Esophagus (tissue), 2 donors: Measurements from ENCODE around the gene TMEM94. TPM values are rescaled to one million over a fixed set of nuclear protein-coding genes. Genes with fewer than 3 reads are reported as not detected.
A peak's percentile ranks its signal among the peaks of the same experiment; 100 is the strongest.

Experiments
- H3K27ac ChIP-seq, 2 donors: one replicate each; pipeline ENCODE4 v1.5.1; 2013; ENCODE audit warnings: low read depth in 2 of 2, mild to moderate bottlenecking in 2 of 2, inconsistent platforms in 1 of 2, low read length in 1 of 2, moderate library complexity in 1 of 2
- H3K27me3 ChIP-seq, 2 donors: one replicate each; pipeline ENCODE4 v1.6.1; 2013; ENCODE audit warnings: low read length in 2 of 2, control low read depth in 1 of 2, mild to moderate bottlenecking in 1 of 2; ENCODE audit not compliant: insufficient read depth in 2 of 2, control insufficient read depth in 1 of 2
- H3K36me3 ChIP-seq, 2 donors: one replicate each; pipeline ENCODE4 v1.6.1; 2013; ENCODE audit warnings: low read length in 1 of 2; ENCODE audit not compliant: control insufficient read depth in 2 of 2, insufficient read depth in 2 of 2
- H3K4me1 ChIP-seq, 2 donors: one replicate each; pipeline ENCODE4 v1.6.1; 2013; ENCODE audit warnings: low read length in 1 of 2; ENCODE audit not compliant: control insufficient read depth in 2 of 2, insufficient read depth in 2 of 2
- H3K4me3 ChIP-seq, 2 donors: one replicate each; pipeline ENCODE4 v1.5.1; 2013; ENCODE audit warnings: low read length in 2 of 2, mild to moderate bottlenecking in 2 of 2, low read depth in 1 of 2, moderate library complexity in 1 of 2
- H3K9me3 ChIP-seq, 2 donors: one replicate each; pipeline ENCODE4 v1.6.1; 2013; ENCODE audit warnings: mild to moderate bottlenecking in 2 of 2, low read depth in 1 of 2, low read length in 1 of 2, moderate library complexity in 1 of 2; ENCODE audit not compliant: control insufficient read depth in 2 of 2, insufficient read depth in 1 of 2
- WGBS, 2 donors: extraction: QIAGEN DNeasy Blood & Tissue Kit; methylation state at CpG; one replicate each; pipeline ENCODE4 v1.1.7; 2013; 5-methylcytosine and 5-hydroxymethylcytosine counted together
- polyA plus RNA-seq, 2 donors: library from polyadenylated mRNA; stranded (reverse); fragments of 200-250 nt; gene quantifications; one replicate each; pipeline ENCODE4 v1.2.3, GENCODE V29; 2013
- donor health status: healthy with polysubstance abuse.
- donor health status: Bipolar disorder and iron deficiency.

The TMEM94 gene
- polyA plus RNA-seq, 2 donors = 26.4 to 38.9 TPM

DNA sequence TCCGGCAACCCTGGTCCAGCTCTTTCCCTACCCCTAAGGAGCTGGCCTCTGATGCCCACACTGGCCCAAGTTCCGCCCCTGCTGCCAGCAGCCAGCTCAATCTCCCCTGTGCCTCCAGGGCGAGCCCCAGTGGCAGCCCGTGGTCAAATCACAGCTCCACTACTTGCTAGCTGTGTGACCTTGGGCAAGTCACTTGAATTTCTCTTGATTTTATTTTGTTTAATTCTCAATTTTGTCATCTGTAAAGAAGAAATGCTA is 48.6 kb downstream of the TMEM94 start:
- H3K4me3 ChIP-seq = no peak overlapping the region
- no peaks in the 10 kb centered on the region for H3K9me3 ChIP-seq
- no peak overlapping the region for H3K27ac ChIP-seq
- H3K27me3 ChIP-seq = no peaks in the 10 kb centered on the region
- peaks cover 4% of the 10 kb centered on the region in 2 donors for H3K4me1 ChIP-seq
- 73 to 80% methylated on average over 4 of the region's 4 CpGs for WGBS, 2 donors
- peaks cover 9 to 44% of the 10 kb centered on the region in 2 donors for H3K36me3 ChIP-seq

DNA sequence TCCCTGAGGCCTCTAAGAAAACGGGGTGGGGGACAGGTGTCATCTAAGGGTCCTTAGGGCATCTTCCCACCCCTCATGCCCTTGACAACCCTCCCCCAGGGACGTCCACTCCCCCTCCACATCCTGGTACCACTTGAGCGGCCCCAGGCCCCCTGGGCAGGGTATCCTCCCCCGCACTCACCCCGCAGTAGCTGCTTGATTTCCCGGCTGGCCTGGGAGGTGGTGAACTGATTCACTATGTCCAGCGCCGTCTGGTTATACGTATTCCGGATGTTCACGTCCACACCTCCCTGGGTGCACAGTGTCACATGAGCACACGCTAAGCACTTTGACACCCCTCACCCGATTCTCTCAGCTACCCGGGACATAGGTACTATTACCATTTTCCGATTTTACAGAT is 49.2 kb downstream of the TMEM94 start:
- Histone ChIP-seq H3K9me3 (no peaks in the 10 kb centered on the region), H3K4me3 (no peak overlapping the region), H3K4me1 (peaks cover 4% of the 10 kb centered on the region in 2 donors), H3K27me3 (no peaks in the 10 kb centered on the region), H3K36me3 (peaks cover 9 to 40% of the 10 kb centered on the region in 2 donors), H3K27ac (no peak overlapping the region)
- 85 to 87% methylated on average over 15 of the region's 15 CpGs for WGBS, 2 donors

DNA sequence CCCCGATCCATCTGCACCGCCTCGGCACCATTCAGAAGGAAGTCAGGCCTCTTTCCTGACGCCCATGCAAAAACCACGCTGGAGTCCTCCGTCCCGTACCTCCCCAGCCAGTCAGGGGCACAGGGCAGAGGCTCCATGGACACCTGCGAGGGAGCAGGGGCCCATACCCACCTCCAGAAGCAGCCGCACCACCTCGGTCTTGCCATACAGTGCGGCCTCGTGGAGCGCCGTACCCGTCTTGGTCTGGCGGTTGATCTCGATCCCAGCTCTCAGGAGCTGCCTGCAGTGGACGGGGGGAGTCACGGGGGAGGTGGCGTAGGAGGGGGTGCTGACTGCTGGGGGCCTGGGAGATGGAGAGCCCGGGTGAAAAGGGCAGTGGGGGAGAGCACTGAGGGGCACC is 49.7 kb downstream of the TMEM94 start:
- H3K4me1 ChIP-seq = peaks cover 4% of the 10 kb centered on the region in 2 donors
- no peaks in the 10 kb centered on the region for H3K9me3 ChIP-seq
- peaks cover 9 to 36% of the 10 kb centered on the region in 2 donors for H3K36me3 ChIP-seq
- no peak overlapping the region for H3K27ac ChIP-seq
- H3K4me3 ChIP-seq = no peak overlapping the region
- no peaks in the 10 kb centered on the region for H3K27me3 ChIP-seq
- 89% methylated on average over 21 of the region's 21 CpGs for WGBS, 2 donors

DNA sequence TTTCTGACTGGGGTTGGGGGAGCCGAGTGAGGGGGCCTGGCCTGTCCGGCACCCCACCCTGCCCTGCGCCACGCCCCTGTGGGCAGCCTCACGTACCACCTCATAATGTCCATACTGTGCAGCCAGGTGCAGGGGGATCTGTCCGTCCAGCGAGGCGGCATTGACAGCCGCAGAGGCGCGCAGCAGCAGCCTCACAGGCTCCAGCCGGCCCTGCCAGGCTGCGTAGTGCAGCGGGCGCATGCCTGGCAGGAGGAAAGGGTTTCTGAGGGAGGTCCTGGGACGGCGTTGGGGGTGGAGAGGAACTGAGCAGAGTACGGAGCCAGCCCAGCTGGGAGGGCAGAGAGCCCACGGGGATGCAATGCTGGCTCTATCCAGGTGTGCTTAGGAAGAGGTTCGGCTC is 50.5 kb downstream of the TMEM94 start:
- Histone ChIP-seq H3K9me3 (no peaks in the 10 kb centered on the region), H3K4me1 (peaks cover 5 to 7% of the 10 kb centered on the region in 2 donors), H3K4me3 (no peak overlapping the region), H3K27me3 (no peaks in the 10 kb centered on the region), H3K27ac (no peak overlapping the region), H3K36me3 (peaks cover 9 to 31% of the 10 kb centered on the region in 2 donors)
- 88 to 90% methylated on average over 20 of the region's 20 CpGs for WGBS, 2 donors

DNA sequence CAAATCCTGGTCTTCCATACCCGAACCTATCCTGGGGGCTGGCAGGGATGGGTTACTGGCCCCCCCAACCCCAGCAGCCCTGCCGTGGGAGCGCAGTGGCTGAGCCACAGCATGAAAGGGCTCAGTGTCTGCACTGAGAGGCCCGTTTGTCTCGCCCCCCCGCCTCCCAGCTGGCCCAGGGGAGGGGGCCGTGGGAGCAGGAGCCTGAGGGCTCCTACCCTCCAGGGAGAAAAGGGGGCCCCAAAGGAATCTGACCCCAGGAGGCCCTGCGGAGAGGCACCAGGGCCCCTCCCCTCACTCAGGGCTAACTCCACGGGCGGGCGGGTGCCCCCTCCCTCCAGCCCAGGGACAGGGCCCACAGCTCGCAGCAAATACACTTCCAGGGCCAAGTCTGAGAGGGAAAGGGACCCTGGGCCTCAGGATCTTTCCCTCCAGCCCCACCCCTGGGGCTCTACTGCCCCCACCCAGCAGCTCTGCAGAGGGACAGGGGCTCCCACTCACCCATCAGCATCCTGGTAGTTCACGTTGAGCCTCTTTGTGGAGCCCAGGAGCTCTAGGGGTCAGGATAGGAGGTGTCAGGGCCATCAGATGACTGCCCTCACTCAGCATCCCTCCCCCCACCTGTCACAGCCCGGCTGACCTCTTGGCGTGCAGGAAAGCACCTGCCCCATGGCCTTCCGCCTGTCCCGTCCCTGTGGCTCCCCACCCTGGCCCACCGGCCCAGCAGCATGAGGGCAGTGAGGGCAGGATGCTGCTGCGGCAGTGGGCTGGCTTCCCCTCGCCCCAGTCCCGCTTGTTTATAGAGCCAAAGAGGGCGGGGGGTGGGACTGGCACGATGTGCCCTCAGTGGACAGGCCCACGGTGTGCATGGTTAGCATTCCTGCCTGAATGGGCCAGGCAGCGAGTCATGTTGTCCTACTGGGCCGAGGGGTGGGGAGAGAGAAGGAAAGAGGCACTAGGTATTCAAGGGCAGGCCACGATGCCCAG is 51.6 kb downstream of the TMEM94 start:
- Histone ChIP-seq H3K9me3 (no peaks in the 10 kb centered on the region), H3K4me1 (peaks cover 6 to 8% of the 10 kb centered on the region in 2 donors), H3K27me3 (no peaks in the 10 kb centered on the region), H3K27ac (no peak overlapping the region), H3K4me3 (no peak overlapping the region), H3K36me3 (peaks cover 9 to 28% of the 10 kb centered on the region in 2 donors)
- WGBS, 2 donors = 73 to 82% methylated on average over 27 of the region's 27 CpGs

DNA sequence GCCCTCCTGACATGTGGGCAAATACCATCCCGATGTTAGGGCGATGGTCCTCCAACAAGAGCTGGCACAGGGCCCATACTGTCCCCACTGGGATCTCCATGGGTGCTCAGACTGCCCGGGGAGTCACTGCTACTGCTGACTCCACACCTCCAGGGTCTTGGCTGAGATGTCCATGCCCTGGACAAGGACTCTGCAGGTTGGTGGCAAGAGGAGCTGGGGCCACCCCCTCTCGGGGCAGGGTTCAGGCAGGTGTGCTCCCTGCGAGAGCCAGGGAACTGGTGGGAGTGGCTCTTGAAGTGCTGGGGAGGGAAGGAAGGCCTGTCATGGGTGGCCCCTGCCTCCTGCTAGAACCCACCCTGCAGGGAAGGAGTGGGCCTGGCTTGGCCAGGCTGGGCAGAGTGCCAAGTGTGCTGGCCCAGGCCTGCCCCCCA is 52.5 kb downstream of the TMEM94 start:
- Histone ChIP-seq H3K27me3 (no peaks in the 10 kb centered on the region), H3K36me3 (peaks cover 9 to 24% of the 10 kb centered on the region in 2 donors), H3K4me1 (peaks cover 9% of the 10 kb centered on the region in 2 donors), H3K4me3 (no peak overlapping the region), H3K27ac (peak overlapping the region; percentile 50 to 78), H3K9me3 (no peaks in the 10 kb centered on the region)
- 47 to 55% methylated on average over 5 of the region's 5 CpGs for WGBS, 2 donors

DNA sequence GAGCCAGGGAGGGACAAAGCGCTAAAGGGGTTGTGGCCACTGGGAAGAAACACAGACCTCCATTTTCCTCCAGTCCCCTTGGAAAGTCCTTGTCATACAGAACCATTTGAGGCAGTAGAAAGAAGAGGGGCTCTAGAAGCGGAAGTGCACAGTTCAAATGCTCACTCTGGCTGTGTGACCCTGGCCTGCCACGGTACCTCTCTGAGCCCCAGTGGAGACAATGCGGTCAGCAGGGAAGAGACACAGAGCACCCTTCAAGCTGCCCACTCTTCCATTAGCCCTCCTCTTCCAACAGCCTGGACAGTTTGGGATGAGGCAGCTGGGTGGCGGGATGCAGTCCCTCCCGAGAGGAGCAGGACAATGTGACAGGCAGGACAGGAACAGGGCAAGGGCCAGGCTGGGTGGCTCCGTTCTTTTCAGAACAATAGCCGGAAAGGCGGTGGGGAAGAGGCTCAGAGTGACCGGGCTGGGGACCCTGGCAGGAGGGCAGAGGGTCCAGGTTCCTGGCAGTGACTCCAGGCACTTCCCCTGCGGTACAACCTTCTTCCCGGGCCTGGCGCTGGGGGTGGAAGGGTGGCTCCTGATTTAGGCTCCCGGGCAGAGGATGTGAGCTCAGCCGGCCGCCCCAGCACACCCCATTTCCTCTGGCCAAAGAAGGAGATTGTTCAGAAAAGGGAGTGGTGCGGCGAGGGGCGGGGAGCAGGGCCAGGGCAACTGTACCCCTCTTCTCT is 53.3 kb downstream of the TMEM94 start:
- H3K4me3 ChIP-seq = no peak overlapping the region
- peaks cover 11 to 12% of the 10 kb centered on the region in 2 donors for H3K4me1 ChIP-seq
- H3K27ac ChIP-seq = peak overlapping the region; percentile 50 to 78
- H3K9me3 ChIP-seq = no peaks in the 10 kb centered on the region
- H3K27me3 ChIP-seq = no peaks in the 10 kb centered on the region
- WGBS, 2 donors = 63 to 70% methylated on average over 19 of the region's 19 CpGs
- H3K36me3 ChIP-seq = peaks cover 9 to 22% of the 10 kb centered on the region in 2 donors

DNA sequence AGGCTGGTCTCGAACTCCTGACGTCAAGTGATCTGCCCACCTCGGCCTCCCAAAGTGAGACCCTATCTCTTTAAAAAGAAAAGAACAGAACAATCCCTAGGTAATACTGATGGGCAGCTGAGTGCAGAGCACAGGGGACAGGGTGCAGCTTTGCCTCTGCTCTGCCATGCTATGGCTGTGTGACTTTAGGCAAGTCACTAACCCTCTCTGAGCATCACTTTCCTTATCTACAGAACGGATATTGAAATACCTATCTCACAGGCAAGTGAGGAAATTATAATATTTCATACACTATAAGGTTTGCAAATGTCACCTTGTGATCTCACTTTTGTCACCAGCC is 54.8 kb downstream of the TMEM94 start:
- no peaks in the 10 kb centered on the region for H3K9me3 ChIP-seq
- H3K4me1 ChIP-seq = peaks cover 11 to 15% of the 10 kb centered on the region in 2 donors
- H3K27me3 ChIP-seq = no peaks in the 10 kb centered on the region
- no peak overlapping the region for H3K27ac ChIP-seq
- 82 to 91% methylated on average over 4 of the region's 4 CpGs for WGBS, 2 donors
- no peak overlapping the region for H3K4me3 ChIP-seq
- H3K36me3 ChIP-seq = peaks cover 5 to 11% of the 10 kb centered on the region in 2 donors

DNA sequence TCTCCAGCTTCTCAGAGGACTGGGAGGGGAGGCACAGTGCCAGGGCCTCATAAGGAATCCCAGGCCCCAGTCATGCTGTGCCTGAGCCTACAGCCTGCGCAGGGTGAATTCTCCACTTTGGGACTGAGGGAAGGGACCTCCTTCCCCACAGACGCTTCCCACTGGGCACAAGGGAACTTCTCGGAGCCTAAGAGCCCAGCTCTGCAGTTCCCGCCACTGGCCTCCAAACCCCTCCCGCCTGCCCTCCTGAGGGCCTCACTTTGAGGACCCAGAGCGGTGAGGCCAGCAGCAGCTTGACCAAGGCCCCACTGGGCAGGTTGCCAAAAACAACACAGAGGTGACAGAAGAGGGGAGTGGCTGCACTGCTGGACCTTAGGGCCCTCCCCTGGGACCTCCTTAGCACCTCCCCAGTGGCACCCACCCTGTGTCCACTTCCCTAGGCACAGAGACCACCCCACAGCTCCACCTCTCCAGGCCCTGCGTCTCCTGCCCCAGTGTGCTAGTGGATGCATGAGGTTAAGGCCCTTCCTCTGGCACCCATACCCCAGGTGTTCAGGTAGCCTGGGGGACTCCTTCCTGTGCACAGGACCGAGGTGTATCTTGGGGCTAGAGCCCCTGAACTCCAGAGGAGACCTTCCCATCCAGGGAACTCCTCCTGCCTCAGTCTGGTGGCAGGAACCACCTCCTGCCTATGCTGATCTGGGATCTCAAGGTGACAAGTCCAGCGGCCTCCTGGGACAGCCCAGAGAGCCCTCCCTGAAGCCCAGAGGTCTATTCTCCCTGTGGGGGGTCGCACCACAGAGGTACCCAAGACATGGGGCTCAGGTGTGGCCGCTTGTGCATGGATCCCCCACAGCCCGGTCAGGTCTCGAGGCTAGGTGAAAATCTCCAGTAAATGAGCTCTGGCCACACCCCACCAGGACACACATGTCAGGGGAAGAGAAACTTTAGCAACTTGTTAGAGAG is 55.5 kb downstream of the TMEM94 start:
- Histone ChIP-seq H3K4me1 (peaks cover 11 to 15% of the 10 kb centered on the region in 2 donors), H3K36me3 (peaks cover 4 to 5% of the 10 kb centered on the region in 2 donors), H3K27ac (peak overlapping the region; percentile 27 to 50), H3K4me3 (peak overlapping the region in 1 of 2 donors; percentile 6), H3K9me3 (no peaks in the 10 kb centered on the region), H3K27me3 (no peaks in the 10 kb centered on the region)
- 54 to 68% methylated on average over 13 of the region's 13 CpGs for WGBS, 2 donors
